Dermis blood vessel endothelial cell (primary cell): ENCODE results near the gene PGM2. TPM values are rescaled to one million over a fixed set of nuclear protein-coding genes. Genes with fewer than 3 reads are reported as not detected.

Source experiments
- DNase-seq: peaks from one replicate; pipeline ENCODE4 v3.0.0; 2010
- total RNA-seq: library from RNA; depleted of rRNA; stranded (reverse); fragments of >200 nt; gene quantifications from 2 replicates; pipeline ENCODE4 v1.2.3, GENCODE V29; 2014

PGM2 gene
- total RNA-seq, 1 donor from 2014 or later: 55.3 TPM

DNA sequence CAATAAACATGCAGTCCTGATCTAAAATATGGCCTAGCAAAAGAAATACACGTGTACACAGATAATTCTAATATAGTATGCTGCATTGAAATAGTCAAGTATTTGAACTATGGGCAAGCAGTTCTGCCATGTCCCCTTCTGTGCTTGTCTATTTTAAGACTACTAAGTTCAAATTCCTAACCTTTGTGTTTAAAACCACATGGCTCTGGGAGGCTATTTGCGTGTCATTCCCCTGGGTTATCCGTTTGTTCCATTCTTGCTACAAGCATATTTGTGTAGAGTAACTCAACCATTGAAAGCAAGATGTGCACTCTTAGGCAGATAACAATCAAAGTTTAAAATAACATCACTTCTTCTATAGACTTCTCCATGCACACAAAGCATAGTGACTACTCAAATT lies 39.0 kb downstream of the PGM2 start:
- no peak for DNase-seq

DNA sequence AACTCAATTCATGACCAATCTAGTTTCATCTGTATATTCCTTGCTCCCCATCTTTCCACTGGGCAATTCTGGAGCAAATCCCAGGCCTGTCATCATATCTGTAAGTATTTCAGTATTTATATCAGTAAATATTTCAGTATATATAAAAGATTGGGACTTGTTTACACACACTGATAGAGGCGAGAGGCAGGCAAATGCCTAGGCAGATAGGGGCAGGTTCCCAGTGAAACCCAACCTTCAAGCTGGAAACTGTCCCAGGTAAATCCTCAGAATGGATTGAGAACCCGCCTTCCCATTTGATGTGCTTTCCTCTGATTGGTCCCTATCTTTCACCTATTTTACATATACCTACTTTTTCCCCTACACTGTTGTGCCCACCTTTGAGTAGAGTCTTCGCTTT lies 40.6 kb downstream of the PGM2 start:
- DNase-seq: no peak

GRCh38 chr4:37868238-37868637 lies 41.8 kb downstream of the PGM2 start:
- DNase-seq: no peak

DNA sequence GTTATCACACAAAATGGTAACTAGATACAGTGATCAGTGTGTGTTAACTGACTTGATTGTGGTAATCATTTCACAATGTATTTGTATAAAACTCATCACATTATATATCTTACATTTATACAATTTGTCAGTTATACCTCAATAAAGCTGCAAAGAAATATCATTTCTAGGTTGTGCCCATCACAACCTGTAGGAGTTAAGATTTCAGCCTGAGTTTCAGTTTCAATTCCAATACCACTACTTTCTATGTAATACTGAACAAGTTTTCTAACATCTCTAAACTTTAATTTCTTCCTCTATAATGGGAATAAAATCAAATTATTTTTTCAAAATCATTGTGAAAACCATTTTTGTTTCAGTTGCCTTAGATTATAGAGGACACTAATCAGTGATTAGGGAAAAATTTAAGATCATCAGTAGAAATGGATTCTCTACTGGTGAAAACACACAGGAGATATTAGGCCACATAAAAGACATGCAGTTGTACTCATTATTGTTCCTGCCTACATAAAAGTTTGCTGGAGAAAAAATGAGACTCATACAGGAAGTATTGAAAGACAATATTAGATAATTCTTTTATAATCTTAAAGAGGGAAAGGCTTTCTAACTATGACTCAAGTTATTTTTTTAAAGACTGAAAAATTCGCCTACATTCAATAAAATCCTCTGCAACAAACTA lies 46.0 kb downstream of the PGM2 start:
- DNase-seq: no peak

GRCh38 chr4:37873386-37873785 lies 46.9 kb downstream of the PGM2 start:
- peak; percentile 33 for DNase-seq

DNA sequence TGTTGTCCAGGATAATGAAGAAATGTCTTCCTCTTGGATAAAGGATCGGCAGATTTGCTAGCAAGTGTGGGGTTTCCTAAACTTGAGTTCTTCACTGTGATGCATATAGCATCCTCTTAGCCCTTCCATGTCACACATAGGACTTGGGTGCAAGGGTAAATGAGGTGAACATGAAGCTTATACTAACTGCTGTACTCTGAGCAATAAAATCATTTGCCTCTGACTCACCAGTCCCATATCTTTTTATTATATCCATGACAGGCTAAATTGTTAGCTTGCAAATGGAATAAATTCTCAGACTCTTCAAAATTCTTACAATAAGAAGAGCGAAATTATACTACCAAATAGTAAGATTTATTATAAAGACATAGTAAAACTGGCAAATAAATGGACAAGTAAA lies 49.7 kb downstream of the PGM2 start:
- DNase-seq: no peak

DNA sequence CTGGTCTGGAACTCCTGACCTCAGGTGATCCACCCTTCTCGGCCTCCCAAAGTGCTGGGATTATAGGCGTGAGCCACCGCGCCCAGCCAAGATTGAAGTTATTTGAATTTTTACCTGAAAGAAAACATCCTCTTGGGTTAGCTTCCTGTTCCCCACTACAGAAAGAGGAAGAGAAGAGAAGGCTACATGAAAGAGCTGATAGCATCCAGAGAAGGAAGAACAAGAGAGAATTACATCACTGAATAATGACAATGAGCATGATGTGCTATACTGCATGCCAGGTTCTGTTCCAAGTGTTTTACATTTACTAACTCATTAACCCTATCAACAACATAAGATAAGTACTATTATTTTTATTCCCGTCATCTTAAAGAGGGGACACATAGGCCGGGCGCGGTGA lies 52.9 kb downstream of the PGM2 start:
- DNase-seq: no peak

- DNase-seq: no peak
These were observed 55.3 kb downstream of the PGM2 start for GRCh38 chr4:37881811-37882210.

DNA sequence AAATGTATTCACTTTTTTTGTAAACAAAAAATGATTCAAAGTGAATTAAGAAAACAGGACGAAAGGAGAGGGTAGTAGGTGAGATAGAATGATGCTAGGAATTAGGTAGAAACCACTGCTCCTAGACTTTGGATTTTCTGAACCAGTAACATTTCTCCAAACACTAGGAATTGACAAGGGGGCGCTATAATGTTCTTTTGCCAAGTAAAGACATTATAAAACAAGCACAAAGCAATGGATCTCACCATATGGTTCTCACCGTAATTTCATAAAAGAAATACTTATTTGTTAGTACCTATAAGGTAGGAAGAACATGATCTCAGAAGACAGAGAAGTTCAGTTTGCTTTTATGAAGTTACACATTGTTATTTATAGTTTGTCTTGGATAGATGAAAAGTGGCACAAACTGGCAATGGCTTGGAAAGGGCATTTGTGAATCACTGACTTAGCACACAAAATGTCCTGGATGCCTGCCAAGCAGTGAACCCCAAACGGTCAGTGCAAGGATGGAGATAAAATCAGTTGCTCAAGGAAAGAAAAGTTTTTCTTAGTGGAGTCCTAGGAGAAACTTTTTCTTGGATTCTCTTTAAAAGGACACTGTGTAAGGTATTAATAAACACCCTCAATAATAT lies 56.3 kb downstream of the PGM2 start:
- peak; percentile 7 for DNase-seq

- DNase-seq: no peak
These were observed 58.5 kb downstream of the PGM2 start for GRCh38 chr4:37884855-37885487.

- no peak for DNase-seq
These were observed 59.0 kb downstream of the PGM2 start for GRCh38 chr4:37885496-37885895.

DNA sequence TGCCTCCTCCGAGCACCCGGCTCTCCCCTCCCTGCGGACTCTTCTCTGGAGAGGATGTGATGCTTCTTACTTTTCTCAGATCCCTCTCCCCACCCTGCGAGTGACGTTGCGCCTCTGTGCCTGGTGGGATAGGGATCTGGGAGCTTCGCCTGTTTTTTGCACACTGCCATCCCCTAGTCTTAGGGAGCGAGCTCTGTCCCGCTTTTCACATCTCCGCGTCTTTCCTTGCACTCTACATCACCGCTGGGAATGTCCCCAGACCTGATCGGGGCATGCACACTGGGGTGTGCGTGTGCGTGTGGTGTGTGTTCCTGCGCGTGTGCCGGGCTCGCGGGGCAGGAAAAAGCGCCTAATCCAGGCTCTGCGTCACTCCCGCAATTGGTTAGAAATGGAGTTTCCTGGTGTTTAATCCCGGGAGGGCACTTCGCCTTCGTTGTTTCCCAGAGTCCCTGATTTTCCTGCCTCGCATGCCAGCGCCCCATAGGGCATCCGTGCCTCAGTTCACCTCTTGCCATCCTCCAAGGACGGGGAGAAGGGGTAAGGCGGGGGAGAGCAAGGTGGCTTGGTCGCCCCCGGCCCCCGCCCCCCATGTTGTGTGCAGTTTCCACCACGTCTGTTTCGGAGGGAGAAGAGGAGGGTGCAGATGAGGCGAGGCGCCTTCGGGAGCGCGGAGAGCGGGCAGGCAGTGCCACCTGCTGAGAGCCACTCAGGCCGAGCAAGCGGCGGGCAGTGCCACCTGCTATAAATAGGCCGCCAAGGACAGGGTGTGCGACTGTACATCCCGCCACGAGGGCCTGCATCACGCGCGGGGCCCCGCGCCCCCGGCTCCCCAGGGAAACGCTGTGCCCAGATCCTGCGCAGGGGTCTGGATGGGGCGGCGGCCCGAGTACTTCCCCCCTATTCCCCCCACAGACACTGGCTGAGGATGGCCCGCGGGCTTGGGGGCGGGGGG lies 63.6 kb downstream of the PGM2 start:
- DNase-seq: peak; percentile 30

DNA sequence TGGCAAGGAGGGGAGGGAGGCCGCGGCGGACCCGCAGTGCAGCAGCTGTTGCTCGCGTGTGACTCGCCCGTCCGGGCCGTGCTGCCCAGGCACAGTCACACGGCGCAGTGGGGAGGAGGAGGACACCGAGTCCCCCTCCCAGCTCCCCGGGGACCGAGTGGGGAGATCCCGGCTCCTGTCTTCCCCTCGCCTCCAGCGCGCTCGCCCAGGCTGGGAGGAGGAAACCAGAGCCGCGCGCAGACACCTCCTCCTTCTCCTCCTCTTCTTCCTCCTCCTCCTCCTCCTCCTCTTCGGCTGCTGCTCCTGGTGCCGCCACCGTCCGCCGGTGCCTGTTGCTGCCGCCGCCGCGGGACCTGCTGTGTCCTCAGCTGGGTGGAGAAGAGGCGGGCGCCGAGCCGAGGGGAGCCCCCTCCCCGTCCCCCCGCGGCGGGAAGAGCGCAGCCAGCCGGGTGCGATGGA lies 64.3 kb downstream of the PGM2 start, which contains the start of gene TBC1D1:
Gene TBC1D1 (plus strand): TSS at position 284 of the 459 bp plus-strand sequence. CDS start 11,012 bp downstream, outside the sequence.
- peak; percentile 14 for DNase-seq

GRCh38 chr4:37891260-37892159 lies 65.0 kb downstream of the PGM2 start:
- DNase-seq: peak; percentile 25

DNA sequence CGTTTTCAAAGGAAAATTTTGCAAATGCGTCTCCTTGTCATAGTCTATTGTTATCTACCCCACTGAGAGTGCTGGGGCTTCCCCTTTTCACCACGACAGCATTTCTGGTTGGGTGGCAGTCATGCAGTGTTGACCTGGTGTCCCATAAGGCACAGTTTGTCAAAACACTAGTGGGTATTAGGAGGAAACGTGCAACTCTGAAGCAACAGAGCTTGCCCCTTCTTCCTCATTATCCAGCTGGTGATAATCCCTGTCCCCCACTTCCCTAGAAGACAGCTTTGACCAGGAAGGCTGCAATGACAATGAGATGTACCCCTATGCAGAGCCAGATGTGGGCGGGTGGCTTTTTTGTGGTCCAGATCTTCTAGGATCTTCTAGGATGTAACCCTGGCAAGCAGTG lies 66.2 kb downstream of the PGM2 start:
- no peak for DNase-seq

GRCh38 chr4:37893164-37893563 lies 66.7 kb downstream of the PGM2 start:
- DNase-seq: no peak

GRCh38 chr4:37895271-37895670 lies 68.8 kb downstream of the PGM2 start:
- no peak for DNase-seq

- DNase-seq: no peak
These were observed 69.8 kb downstream of the PGM2 start for GRCh38 chr4:37896206-37896860.

DNA sequence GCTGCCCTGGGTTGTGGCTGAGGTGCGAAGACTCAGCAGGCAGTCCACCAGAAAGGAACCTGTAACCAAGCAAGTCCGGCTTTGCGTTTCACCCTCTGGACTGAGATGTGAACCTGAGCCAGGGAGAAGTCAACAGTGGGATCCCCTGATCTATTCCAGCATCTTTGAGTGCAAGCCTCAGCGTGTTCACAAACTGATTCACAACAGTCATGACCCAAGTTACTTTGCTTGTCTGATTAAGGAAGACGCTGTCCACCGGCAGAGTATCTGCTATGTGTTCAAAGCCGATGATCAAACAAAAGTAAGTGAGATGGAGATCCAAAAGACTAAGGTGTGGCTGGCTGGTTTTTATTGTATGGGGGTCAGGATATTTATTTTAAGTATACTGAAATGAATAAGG lies 75.7 kb downstream of the PGM2 start:
- DNase-seq: no peak

GRCh38 chr4:37902738-37903693 lies 76.5 kb downstream of the PGM2 start:
- no peak for DNase-seq
